ENCODE results near the gene ITPK1. TPM values are rescaled to one million over a fixed set of nuclear protein-coding genes. Genes with fewer than 3 reads are reported as not detected.

Gene ITPK1
- total RNA-seq, 1 experiment from 2014 or later, result 38.5 TPM

GRCh38 chr14:92971601-92972180 lies 144.0 kb downstream of the ITPK1 start:
- POLR2A ChIA-PET (ENCODE audit: low non-redundant PET), result no interaction called here
- intact Hi-C loops (cut with micrococcal nuclease; ENCODE audit: unreplicated experiment), result no loop called here
- Histone ChIP-seq H3K36me3 (ENCODE audit: insufficient read depth, low read length, poor library complexity, severe bottlenecking) (no peaks in the 10 kb centered on the region), H3K9me3 (ENCODE audit: low read depth, low read length, poor library complexity, severe bottlenecking) (no peaks in the 10 kb centered on the region), H3K27me3 (replicated peaks; ENCODE audit: insufficient read depth, low read depth, low read length, poor library complexity) (no peaks in the 10 kb centered on the region), H3K4me3 (ENCODE audit: low read depth, low read length, poor library complexity, severe bottlenecking) (no peak overlapping the region), H3K27ac (ENCODE audit: low read depth, low read length, poor library complexity, severe bottlenecking) (no peak overlapping the region), H3K4me1 (ENCODE audit: insufficient read depth, low read length, poor library complexity, severe bottlenecking) (no peaks in the 10 kb centered on the region)
- no TSS peak for BruUV-seq (replicated peaks)
- no peak for TF ChIP-seq EZH2 (IDR thresholded peaks at IDR 0.05; ENCODE audit: borderline replicate concordance, low read depth, low read length, poor library complexity, severe bottlenecking)
- TF ChIP-seq CTCF (conservative IDR thresholded peaks at IDR 0.05; ENCODE audit: low read depth, low read length), result no peak
- DNase-seq (ENCODE audit: low spot score), result no peak
- CTCF ChIA-PET, result no interaction called here

GRCh38 chr14:92970271-92970670 lies 145.5 kb downstream of the ITPK1 start:
- no peak overlapping the region for H3K27ac ChIP-seq (ENCODE audit: low read depth, low read length, poor library complexity, severe bottlenecking)
- BruUV-seq (replicated peaks), result no TSS peak
- TF ChIP-seq EZH2 (IDR thresholded peaks at IDR 0.05; ENCODE audit: borderline replicate concordance, low read depth, low read length, poor library complexity, severe bottlenecking) (no peak), CTCF (conservative IDR thresholded peaks at IDR 0.05; ENCODE audit: low read depth, low read length) (no peak)
- no peak for DNase-seq (ENCODE audit: low spot score)
- H3K27me3 ChIP-seq (replicated peaks; ENCODE audit: insufficient read depth, low read depth, low read length, poor library complexity), result no peaks in the 10 kb centered on the region
- ChIA-PET POLR2A (ENCODE audit: low non-redundant PET) (no interaction called here), CTCF (no interaction called here)
- no peaks in the 10 kb centered on the region for H3K4me1 ChIP-seq (ENCODE audit: insufficient read depth, low read length, poor library complexity, severe bottlenecking)
- H3K36me3 ChIP-seq (ENCODE audit: insufficient read depth, low read length, poor library complexity, severe bottlenecking), result no peaks in the 10 kb centered on the region
- H3K4me3 ChIP-seq (ENCODE audit: low read depth, low read length, poor library complexity, severe bottlenecking), result no peak overlapping the region
- H3K9me3 ChIP-seq (ENCODE audit: low read depth, low read length, poor library complexity, severe bottlenecking), result no peaks in the 10 kb centered on the region
- intact Hi-C loops (cut with micrococcal nuclease; ENCODE audit: unreplicated experiment), result no loop called here

DNA sequence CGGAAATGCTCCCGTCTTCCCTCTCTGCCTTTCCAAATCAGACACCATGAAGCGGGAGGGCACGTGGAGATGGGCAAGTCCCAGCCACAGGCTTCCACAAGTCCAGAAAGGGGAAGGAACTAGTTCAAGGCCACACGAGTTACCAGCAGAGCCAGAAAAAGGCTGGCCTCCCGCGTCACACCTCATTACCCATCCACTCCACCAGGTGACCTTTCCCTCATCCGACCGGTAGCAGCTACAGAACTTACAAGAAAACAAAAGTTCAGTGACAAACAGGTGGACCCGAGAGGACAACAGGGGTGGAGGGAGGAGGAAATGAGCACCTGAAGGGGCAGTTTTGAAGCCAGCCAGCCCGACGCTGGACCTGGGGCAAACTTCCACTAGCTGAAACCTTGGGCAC lies 145.9 kb downstream of the ITPK1 start:
- H3K27ac ChIP-seq (ENCODE audit: low read depth, low read length, poor library complexity, severe bottlenecking), result no peak overlapping the region
- intact Hi-C loops (cut with micrococcal nuclease; ENCODE audit: unreplicated experiment), result no loop called here
- H3K9me3 ChIP-seq (ENCODE audit: low read depth, low read length, poor library complexity, severe bottlenecking), result no peaks in the 10 kb centered on the region
- TF ChIP-seq EZH2 (IDR thresholded peaks at IDR 0.05; ENCODE audit: borderline replicate concordance, low read depth, low read length, poor library complexity, severe bottlenecking), result no peak
- no peak for TF ChIP-seq CTCF (conservative IDR thresholded peaks at IDR 0.05; ENCODE audit: low read depth, low read length)
- H3K27me3 ChIP-seq (replicated peaks; ENCODE audit: insufficient read depth, low read depth, low read length, poor library complexity), result no peaks in the 10 kb centered on the region
- no peaks in the 10 kb centered on the region for H3K36me3 ChIP-seq (ENCODE audit: insufficient read depth, low read length, poor library complexity, severe bottlenecking)
- ChIA-PET CTCF (no interaction called here), POLR2A (ENCODE audit: low non-redundant PET) (no interaction called here)
- no TSS peak for BruUV-seq (replicated peaks)
- H3K4me1 ChIP-seq (ENCODE audit: insufficient read depth, low read length, poor library complexity, severe bottlenecking), result no peaks in the 10 kb centered on the region
- DNase-seq (ENCODE audit: low spot score), result no peak
- no peak overlapping the region for H3K4me3 ChIP-seq (ENCODE audit: low read depth, low read length, poor library complexity, severe bottlenecking)

Measured in A673 (cell line).